HepG2 (cell line): ENCODE measurements around the gene BCAT1. TPM values are rescaled to one million over a fixed set of nuclear protein-coding genes. Genes with fewer than 3 reads are reported as not detected.

Experiments
- ATAC-seq: fragments of 200-7000 bp; cut with Tn5 transposase; 3 replicates; pipeline ENCODE4 v1.9.1; 2020; ENCODE audit warnings: mild to moderate bottlenecking, moderate library complexity
- BruUV-seq: library from RNA; stranded (reverse); fragments of 400-500 nt; replicated peaks from 2 replicates; lab custom pipeline; 2021; lab: Mats Ljungman, UMichigan
- CTCF ChIA-PET: fragments of 300-600 bp; formaldehyde crosslinking; extraction: SDS; loops from one replicate; lab custom pipeline; 2021; ENCODE audit warnings: low total read pairs, inconsistent platforms, low intra/inter-chr PET ratio; lab: Yijun Ruan, JAX
- POLR2A ChIA-PET: fragments of 350-600 bp; sonication (Branson Sonifier 250); formaldehyde crosslinking; loops from one replicate; lab custom pipeline; 2020; ENCODE audit warnings: antibody characterized with exemption, inconsistent platforms; lab: Yijun Ruan, JAX
- DNase-seq: peaks from one replicate; pipeline ENCODE4 v3.0.0-alpha.2; 2015; ENCODE audit warnings: low spot score
- FAIRE-seq: peaks from 3 replicates; lab custom pipeline; 2011; peaks lifted over from hg19 to GRCh38; lab: Jason Lieb, UNC
- H2AFZ ChIP-seq: one replicate; pipeline ENCODE4 v1.6.1; 2011; ENCODE audit warnings: low read length, inconsistent platforms
- H3K27ac ChIP-seq: fragments of 300-600 bp; 3 replicates; pipeline ENCODE4 v1.8.0; 2011; ENCODE audit warnings: mixed run types, mild to moderate bottlenecking, mixed read lengths, low read length, inconsistent platforms; ENCODE audit not compliant: insufficient read depth; ENCODE audit errors: extremely low read length
- H3K27me3 ChIP-seq, 2 experiments: fragments of 200-600 bp in 1 of 2; 2 replicates in 1 of 2; 3 replicates in 1 of 2; pipeline versions ENCODE4 v1.6.0 to v1.8.0; 2011; ENCODE audit warnings: low read length in 2 of 2, mild to moderate bottlenecking in 2 of 2, moderate library complexity in 2 of 2, inconsistent platforms in 1 of 2; ENCODE audit not compliant: insufficient read depth in 2 of 2, control insufficient read depth in 1 of 2
- H3K36me3 ChIP-seq, 2 experiments: fragments of 200-600 bp in 1 of 2; replicated peaks in 1 of 2; 2 replicates in 1 of 2; 3 replicates in 1 of 2; pipeline versions ENCODE4 v1.5.1 to v1.8.0; 2011; ENCODE audit warnings: low read length in 2 of 2, inconsistent platforms in 1 of 2; ENCODE audit not compliant: insufficient read depth in 2 of 2, control insufficient read depth in 1 of 2
- H3K4me1 ChIP-seq: 2 replicates; pipeline ENCODE4 v1.5.1; 2012; ENCODE audit warnings: low read length, inconsistent platforms; ENCODE audit not compliant: insufficient read depth
- H3K4me2 ChIP-seq: 2 replicates; pipeline ENCODE4 v1.6.0; 2011; ENCODE audit warnings: low read depth, low read length, inconsistent platforms
- H3K4me3 ChIP-seq, 3 experiments: fragments of 200-600 bp in 1 of 3; sonication (generic), shearing (Covaris generic) in 1 of 3; replicated peaks in 1 of 3; 2 replicates each; pipeline ENCODE4 v1.5.1; 2011 to 2016; ENCODE audit warnings: low read length in 3 of 3, inconsistent platforms in 2 of 3, low read depth in 2 of 3, mild to moderate bottlenecking in 2 of 3, control low read depth in 1 of 3, mixed read lengths in 1 of 3; ENCODE audit not compliant: insufficient read depth in 1 of 3
- H3K79me2 ChIP-seq: one replicate; pipeline ENCODE4 v1.6.1; 2011; ENCODE audit warnings: low read length, inconsistent platforms; ENCODE audit not compliant: insufficient read depth
- H3K9ac ChIP-seq: 2 replicates; pipeline ENCODE4 v1.6.0; 2011; ENCODE audit warnings: mild to moderate bottlenecking, low read depth, low read length, inconsistent platforms; ENCODE audit not compliant: insufficient read depth
- H3K9me3 ChIP-seq: 2 replicates; pipeline ENCODE4 v1.5.1; 2012; ENCODE audit warnings: mild to moderate bottlenecking, low read length
- H4K20me1 ChIP-seq: 2 replicates; pipeline ENCODE4 v1.6.0; 2011; ENCODE audit warnings: inconsistent platforms, mild to moderate bottlenecking, low read length, moderate library complexity; ENCODE audit not compliant: insufficient read depth
- ETS1 ChIP-seq: sonication (generic); formaldehyde crosslinking; IDR thresholded peaks from 2 replicates; pipeline ENCODE4 v1.4.0; 2020; ENCODE audit warnings: missing genetic modification reagents
- FOXC1 ChIP-seq: sonication (generic); formaldehyde crosslinking; IDR thresholded peaks from 2 replicates; pipeline ENCODE4 v1.8.0; 2022; ENCODE audit warnings: mild to moderate bottlenecking, missing genetic modification reagents, borderline replicate concordance
- GTF2F1 ChIP-seq: fragments of 150-350 bp; IDR thresholded peaks from 2 replicates; pipeline ENCODE4 v1.6.1; 2014; ENCODE audit warnings: low read length
- MAFF ChIP-seq: IDR thresholded peaks from 2 replicates; pipeline ENCODE4 v1.6.1; 2011; ENCODE audit warnings: low read depth, low read length, improper control_type of control experiment
- MAFK ChIP-seq, 2 experiments: IDR thresholded peaks in 1 of 2; conservative IDR thresholded peaks in 1 of 2; 2 replicates each; pipeline ENCODE4 v1.6.1; 2011; ENCODE audit warnings: improper control_type of control experiment in 2 of 2, low read length in 2 of 2
- NFYC ChIP-seq: IDR thresholded peaks from 2 replicates; pipeline ENCODE4 v1.6.1; 2016; ENCODE audit warnings: missing genetic modification reagents, missing compliant biosample characterization
- PLRG1 ChIP-seq: fragments of 450-650 bp; conservative IDR thresholded peaks from 2 replicates; pipeline ENCODE4 v1.6.1; 2016
- PRMT3 ChIP-seq: sonication (generic); formaldehyde crosslinking; IDR thresholded peaks from 2 replicates; pipeline ENCODE4 v1.8.1; 2022; ENCODE audit warnings: low read depth, mild to moderate bottlenecking, moderate library complexity, missing genetic modification reagents, borderline replicate concordance
- SATB2 ChIP-seq: sonication (generic); formaldehyde crosslinking; IDR thresholded peaks from 2 replicates; pipeline ENCODE4 v1.5.0; 2020; ENCODE audit warnings: missing genetic modification reagents
- SSRP1 ChIP-seq: IDR thresholded peaks from 2 replicates; pipeline ENCODE4 v1.6.1; 2016; ENCODE audit warnings: control low read depth
- ZNF468 ChIP-seq: sonication (generic); formaldehyde crosslinking; IDR thresholded peaks from 2 replicates; pipeline ENCODE4 v1.8.0; 2022; ENCODE audit warnings: mild to moderate bottlenecking, moderate library complexity, missing genetic modification reagents
- ZSCAN20 ChIP-seq: sonication (generic); formaldehyde crosslinking; IDR thresholded peaks from 2 replicates; pipeline ENCODE4 v1.4.0; 2020; ENCODE audit warnings: missing genetic modification reagents, mild to moderate bottlenecking, borderline replicate concordance
- WGBS: methylation state at CpG from one replicate; pipeline ENCODE4 v1.1.6; 2017; ENCODE audit warnings: low lambda C conversion rate; 5-methylcytosine and 5-hydroxymethylcytosine counted together
- in situ Hi-C: cut with HindIII; loops from 2 replicates; pipeline ENCODE4 v1.10.0; 2017; ENCODE audit warnings: low pct_unique_long_range_greater_than_20kb; ENCODE audit not compliant: extremely low pct_ligation_motif_present
- intact Hi-C: fragments of 100-400 bp; cut with micrococcal nuclease; formaldehyde crosslinking; loops from one replicate; pipeline ENCODE4 v1.10.0; 2022; ENCODE audit not compliant: unreplicated experiment
- polyA plus RNA-seq, 8 experiments: library from polyadenylated mRNA; depleted of rRNA in 3 of 8; stranded (reverse) in 7 of 8; unstranded in 1 of 8; fragments of >200 nt; fragmentation: Illumina TruSeq in 4 of 8; extraction: Trizol in 4 of 8; gene quantifications; 2 replicates each; pipeline versions ENCODE4 v1.2.1 to v1.2.3, GENCODE V29; 2011 to 2016; ENCODE audit warnings: low read depth in 4 of 8, missing spikeins in 1 of 8, mixed read lengths in 1 of 8; ENCODE audit not compliant: insufficient read depth in 1 of 8
- total RNA-seq, 5 experiments: library from RNA; depleted of rRNA; stranded (reverse); fragments of >200 nt; fragmentation: Illumina TruSeq; extraction: Trizol; gene quantifications; 2 replicates each; pipeline ENCODE4 v1.2.3, GENCODE V29; 2016; ENCODE audit warnings: low read depth in 1 of 5
- TF ChIP-seq, protein P1 (sequence below), 2 experiments: sonication (generic) in 1 of 2; formaldehyde crosslinking in 1 of 2; IDR thresholded peaks; 2 replicates each; pipeline versions ENCODE4 v1.6.1 to v1.9.0; 2014 to 2022; ENCODE audit warnings: antibody characterized with exemption in 1 of 2, borderline replicate concordance in 1 of 2, inconsistent platforms in 1 of 2, low read depth in 1 of 2, missing genetic modification reagents in 1 of 2
- TF ChIP-seq, protein P2 (sequence below): sonication (generic); formaldehyde crosslinking; IDR thresholded peaks from 2 replicates; pipeline ENCODE4 v1.5.0; 2020; ENCODE audit warnings: missing genetic modification reagents

The BCAT1 gene
- total and polyA plus RNA-seq, 2 of the 13 experiments (the other 11 are each of a cell fraction or from before 2014, with no cell fraction given): 8.0 to 75.5 TPM

GRCh38 chr12:24818351-24818750 lies 130.6 kb downstream of the BCAT1 start:
- no peak for ATAC-seq
- DNase-seq: no peak
- BruUV-seq: no TSS peak
- intact Hi-C loops (no loop called here), in situ Hi-C loops (no loop called here)
- no peak overlapping the region for H3K27ac ChIP-seq
- no peak overlapping the region for H2AFZ ChIP-seq
- no peaks in the 10 kb centered on the region for H3K4me1 ChIP-seq
- WGBS: 85% methylated on average over 1 of the region's 1 CpG
- H3K27me3 ChIP-seq: no peaks in the 10 kb centered on the region
- CTCF ChIA-PET: no interaction called here
- H3K4me2 ChIP-seq: no peak overlapping the region
- no peak overlapping the region for H3K4me3 ChIP-seq
- H3K9me3 ChIP-seq: no peaks in the 10 kb centered on the region
- H3K36me3 ChIP-seq: peaks cover 0 to 27% of the 10 kb centered on the region in 2 experiments; a peak in 3 of 5 replicates
- POLR2A ChIA-PET: no interaction called here
- no peaks in the 10 kb centered on the region for H4K20me1 ChIP-seq
- FAIRE-seq: no peak
- H3K9ac ChIP-seq: no peak overlapping the region
- H3K79me2 ChIP-seq: no peaks in the 10 kb centered on the region
- no peak for TF ChIP-seq FOXC1
- no peak for TF ChIP-seq ZSCAN20 (CRISPR knock-in tag)
- no peak for TF ChIP-seq NFYC (CRISPR knock-in tag)
- TF ChIP-seq MAFK (conservative IDR thresholded peaks at IDR 0.05 in 1 of 2, IDR thresholded peaks at IDR 0.05 in 1 of 2; ENCODE audit: low read length in 2 of 2): 0 out of 4 replicates have a peak, but pooled peaks of 1 of the 2 experiments have one; percentile 16
- no peak for TF ChIP-seq PRMT3 (CRISPR knock-in tag)
- no peak for TF ChIP-seq SSRP1 (CRISPR knock-in tag)
- 0 out of 2 replicates have a peak, but pooled peaks have one; percentile 13 for TF ChIP-seq MAFF
- TF ChIP-seq, protein P1, sequence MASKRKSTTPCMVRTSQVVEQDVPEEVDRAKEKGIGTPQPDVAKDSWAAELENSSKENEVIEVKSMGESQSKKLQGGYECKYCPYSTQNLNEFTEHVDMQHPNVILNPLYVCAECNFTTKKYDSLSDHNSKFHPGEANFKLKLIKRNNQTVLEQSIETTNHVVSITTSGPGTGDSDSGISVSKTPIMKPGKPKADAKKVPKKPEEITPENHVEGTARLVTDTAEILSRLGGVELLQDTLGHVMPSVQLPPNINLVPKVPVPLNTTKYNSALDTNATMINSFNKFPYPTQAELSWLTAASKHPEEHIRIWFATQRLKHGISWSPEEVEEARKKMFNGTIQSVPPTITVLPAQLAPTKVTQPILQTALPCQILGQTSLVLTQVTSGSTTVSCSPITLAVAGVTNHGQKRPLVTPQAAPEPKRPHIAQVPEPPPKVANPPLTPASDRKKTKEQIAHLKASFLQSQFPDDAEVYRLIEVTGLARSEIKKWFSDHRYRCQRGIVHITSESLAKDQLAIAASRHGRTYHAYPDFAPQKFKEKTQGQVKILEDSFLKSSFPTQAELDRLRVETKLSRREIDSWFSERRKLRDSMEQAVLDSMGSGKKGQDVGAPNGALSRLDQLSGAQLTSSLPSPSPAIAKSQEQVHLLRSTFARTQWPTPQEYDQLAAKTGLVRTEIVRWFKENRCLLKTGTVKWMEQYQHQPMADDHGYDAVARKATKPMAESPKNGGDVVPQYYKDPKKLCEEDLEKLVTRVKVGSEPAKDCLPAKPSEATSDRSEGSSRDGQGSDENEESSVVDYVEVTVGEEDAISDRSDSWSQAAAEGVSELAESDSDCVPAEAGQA (IDR thresholded peaks at IDR 0.05; ENCODE audit: low read depth): no peak
- TF ChIP-seq, protein P1 (CRISPR knock-in tag; IDR thresholded peaks at IDR 0.05; ENCODE audit: borderline replicate concordance): no peak
- TF ChIP-seq ZNF468 (CRISPR knock-in tag): no peak
- TF ChIP-seq SATB2 (CRISPR knock-in tag): no peak
- TF ChIP-seq GTF2F1: no peak
- TF ChIP-seq, protein P2, sequence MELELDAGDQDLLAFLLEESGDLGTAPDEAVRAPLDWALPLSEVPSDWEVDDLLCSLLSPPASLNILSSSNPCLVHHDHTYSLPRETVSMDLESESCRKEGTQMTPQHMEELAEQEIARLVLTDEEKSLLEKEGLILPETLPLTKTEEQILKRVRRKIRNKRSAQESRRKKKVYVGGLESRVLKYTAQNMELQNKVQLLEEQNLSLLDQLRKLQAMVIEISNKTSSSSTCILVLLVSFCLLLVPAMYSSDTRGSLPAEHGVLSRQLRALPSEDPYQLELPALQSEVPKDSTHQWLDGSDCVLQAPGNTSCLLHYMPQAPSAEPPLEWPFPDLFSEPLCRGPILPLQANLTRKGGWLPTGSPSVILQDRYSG (CRISPR knock-in tag): no peak
- TF ChIP-seq ETS1 (CRISPR knock-in tag): no peak
- no peak for TF ChIP-seq PLRG1
